ENCODE results near the gene DCDC2C.

DCDC2C gene

GRCh38 chr2:3838348-3838747, 135.0 kb downstream of the DCDC2C start:
- DNase-seq (ENCODE audit: low read depth) = no peak

- no peak for DNase-seq (ENCODE audit: low read depth)
Observed at GRCh38 chr2:3839476-3839875, 136.1 kb downstream of the DCDC2C start.

DNA sequence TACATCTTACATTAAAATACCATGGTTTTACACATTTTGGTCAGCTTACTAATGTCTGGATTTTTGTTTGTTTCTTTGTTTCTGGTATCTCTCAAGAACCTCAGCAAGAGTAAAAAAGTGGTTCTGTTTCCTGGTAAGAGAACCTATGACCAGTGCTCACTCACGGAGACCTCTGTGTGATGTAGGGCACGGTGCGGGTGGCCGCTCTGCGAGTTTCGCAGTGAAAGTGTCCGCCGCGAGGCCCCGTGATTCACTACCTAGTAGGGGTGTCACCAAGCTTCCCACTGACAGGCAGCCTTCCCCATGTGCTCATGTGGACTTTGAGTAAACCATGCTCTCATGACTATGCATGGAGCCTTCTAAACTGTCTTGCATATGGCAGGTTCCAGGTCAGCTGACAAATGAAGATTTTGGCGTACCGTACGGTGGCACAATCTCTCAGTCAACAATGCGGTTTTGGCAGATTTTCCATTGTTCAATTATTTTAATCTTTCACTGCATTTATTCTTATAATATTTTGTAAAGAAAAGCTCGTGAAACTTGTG, 137.3 kb downstream of the DCDC2C start:
- DNase-seq (ENCODE audit: low read depth) = no peak

GRCh38 chr2:3847397-3848052, 144.2 kb downstream of the DCDC2C start:
- DNase-seq (ENCODE audit: low read depth) = no peak

DNA sequence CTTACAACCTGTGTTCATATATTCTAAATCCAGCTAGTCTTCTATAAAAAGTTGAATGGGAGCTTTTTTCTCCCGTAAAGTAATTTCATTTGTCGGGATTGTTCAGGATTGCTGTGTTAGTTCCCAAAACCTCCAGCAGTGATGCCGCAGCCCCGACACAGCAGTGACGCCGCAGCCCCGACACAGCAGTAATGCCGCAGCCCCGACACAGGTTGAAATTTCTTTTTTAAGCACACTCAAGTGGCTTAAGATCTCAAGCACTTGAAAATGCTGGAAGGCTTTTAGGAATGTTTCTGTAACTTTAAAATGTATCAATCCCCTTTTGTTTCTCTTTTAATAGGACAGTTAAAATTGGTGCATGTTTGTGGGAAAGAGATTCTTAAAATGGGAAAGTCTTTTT, 145.4 kb downstream of the DCDC2C start:
- no peak for DNase-seq (ENCODE audit: low read depth)

DNA sequence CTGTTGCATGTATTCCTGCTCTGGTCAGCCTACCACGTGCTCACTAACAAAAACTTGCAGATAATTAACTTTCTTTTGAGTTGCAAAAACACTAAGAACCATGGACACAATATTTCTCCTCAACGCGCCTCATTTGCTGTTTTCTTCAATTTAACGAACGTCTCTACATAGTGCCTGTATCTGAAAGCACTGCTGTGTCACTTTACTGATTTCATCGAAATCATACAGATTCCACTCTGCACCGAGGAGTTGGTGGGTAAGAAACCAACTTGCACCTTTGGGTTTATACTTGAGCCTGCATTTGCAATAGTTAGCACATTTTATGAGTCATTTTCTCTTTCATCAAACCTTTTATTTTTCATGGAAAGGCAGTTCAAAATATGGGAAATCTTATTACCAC, 145.8 kb downstream of the DCDC2C start:
- no peak for DNase-seq (ENCODE audit: low read depth)

GRCh38 chr2:3857576-3857975, 154.2 kb downstream of the DCDC2C start:
- no peak for DNase-seq (ENCODE audit: low read depth)

DNA sequence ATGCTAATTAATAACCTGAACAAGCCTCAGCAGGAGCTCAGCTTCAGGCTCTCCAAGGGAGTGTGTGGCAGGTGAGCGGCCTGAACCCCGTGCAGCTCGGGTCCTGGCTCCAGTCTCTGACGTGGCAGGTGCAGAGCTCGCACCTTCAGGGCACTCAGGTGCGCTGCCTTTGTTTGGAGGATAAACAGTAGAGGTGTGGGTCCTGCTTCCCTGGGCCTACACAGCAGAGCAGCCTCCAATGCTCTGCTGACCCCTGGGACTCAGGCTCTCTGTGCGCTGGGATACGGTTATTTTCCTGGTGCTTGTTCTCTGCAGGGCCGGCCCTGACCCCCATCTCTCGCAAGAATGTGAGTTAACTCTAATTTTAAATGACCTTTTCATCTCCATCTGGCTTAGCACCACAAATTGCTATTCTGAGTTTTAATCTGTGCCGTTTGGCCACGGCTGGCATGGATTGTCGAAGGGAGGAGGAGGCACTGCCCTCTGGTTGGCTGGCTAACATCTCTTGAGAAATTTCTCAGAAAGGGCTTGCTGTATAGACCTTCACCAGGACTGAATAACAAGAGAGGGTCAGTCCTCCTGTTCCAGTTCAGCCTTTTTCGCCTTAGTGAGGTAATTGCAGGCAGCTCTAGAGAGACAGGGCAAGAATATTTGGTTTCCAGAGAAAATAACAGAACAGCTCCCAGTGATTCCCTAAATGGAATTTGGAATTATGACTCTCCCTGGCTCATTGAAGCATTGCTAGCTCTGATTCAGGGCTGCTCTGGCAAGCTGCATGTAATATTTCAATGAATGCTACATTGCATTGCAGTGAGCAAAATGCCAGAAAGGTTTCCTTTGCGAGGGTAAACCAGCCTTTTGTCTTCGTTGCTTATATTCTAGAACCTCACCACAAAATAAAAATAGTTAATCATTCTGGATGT, 161.8 kb downstream of the DCDC2C start:
- no peak for DNase-seq (ENCODE audit: low read depth)

DNA sequence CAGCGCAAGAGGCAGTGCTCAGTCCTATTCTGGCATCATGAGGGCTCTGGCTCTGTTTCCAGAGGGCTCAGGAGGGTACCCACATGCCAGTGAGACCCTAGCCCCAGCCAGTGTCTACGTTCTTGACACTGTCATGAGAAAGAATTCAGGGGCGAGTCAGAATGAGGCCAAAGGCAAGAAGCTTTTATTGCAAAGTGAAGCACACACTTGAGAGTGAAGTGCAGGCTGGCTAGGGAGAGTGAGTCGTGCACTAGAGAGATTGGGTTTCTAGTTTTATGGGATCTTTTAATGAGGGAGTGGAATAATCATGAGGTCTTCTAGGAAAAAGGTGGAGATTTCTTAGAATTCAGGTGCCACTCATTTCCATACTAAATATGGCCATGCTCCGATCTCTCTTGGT, 164.1 kb downstream of the DCDC2C start:
- no peak for DNase-seq (ENCODE audit: low read depth)

DNA sequence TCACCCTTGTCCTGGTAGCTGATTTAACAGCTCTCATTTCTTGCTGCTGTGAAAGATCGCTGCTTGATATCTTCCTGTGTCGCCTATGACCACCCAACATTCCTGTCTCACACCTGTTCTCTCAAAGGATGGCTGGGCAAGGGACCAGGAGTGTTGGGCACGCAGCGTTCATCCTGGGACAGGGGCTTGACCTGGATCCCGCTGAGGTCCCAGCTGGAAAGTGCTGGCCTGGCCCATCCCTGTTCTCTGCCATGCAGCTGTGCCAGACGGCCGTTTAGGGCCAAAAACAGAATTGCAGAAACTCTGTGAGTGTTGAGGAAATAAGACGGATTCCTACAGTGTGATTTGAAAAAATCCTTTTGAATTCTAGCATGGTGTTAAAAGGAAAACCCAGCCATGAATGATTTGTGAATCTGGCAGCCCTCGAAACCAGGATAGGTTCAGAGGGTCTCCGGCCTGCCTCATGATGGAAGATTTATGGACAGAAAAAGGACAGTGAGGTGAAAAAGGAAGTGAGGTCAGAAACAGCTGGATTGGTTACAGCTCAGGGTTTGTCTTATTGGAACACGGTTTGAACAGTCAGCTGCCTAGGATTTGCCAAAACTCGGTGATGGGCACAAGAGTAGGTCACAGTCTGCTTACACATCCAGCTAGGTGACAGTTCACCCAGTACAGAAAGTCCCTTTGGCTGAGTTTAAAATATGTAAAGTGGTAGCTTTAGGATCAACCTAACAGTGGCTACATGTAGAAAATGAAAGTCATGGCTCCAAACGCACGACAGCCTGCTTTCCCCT, 164.8 kb downstream of the DCDC2C start:
- no peak for DNase-seq (ENCODE audit: low read depth)

DNA sequence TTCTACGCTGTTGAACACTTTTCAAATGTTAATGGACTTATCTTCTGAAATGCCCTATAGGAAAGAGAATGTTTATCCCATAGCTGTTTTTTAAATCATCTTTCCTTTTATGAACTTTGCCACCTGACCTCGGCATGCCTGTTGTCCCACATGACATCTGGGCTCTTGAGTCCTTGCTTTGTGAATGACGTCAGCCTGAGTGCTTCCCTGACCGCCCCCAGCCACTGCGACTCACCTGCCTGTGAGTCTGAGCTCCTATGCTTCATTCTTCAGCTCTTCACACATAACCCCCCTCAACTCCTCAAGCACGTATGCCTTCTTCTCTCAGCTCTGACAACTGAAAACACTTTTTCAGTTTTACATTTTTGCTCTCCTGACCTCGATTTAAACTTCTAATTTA, 166.8 kb downstream of the DCDC2C start:
- DNase-seq (ENCODE audit: low read depth) = no peak

GRCh38 chr2:3871002-3871401, 167.6 kb downstream of the DCDC2C start:
- no peak for DNase-seq (ENCODE audit: low read depth)

- no peak for DNase-seq (ENCODE audit: low read depth)
Observed at GRCh38 chr2:3872451-3872850, 169.1 kb downstream of the DCDC2C start.

DNA sequence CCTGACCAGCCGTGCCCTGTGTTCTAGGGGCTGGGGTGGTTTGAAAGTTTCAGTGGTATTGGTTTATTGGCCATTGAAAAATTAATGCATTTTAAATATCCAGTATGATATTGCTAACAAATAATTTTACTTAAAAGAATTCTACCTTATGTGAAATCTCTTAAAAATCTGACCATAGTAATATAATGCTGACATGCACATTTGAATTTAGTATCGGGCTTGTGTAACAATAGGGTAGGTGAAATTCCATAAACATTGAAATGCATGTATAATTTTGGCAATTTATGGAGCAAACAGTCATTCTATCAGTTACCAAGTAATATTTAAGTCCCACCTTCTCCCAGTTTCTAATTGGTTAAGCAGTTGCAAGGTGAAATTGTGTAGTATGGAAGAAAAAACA, 170.5 kb downstream of the DCDC2C start:
- DNase-seq (ENCODE audit: low read depth) = no peak

DNA sequence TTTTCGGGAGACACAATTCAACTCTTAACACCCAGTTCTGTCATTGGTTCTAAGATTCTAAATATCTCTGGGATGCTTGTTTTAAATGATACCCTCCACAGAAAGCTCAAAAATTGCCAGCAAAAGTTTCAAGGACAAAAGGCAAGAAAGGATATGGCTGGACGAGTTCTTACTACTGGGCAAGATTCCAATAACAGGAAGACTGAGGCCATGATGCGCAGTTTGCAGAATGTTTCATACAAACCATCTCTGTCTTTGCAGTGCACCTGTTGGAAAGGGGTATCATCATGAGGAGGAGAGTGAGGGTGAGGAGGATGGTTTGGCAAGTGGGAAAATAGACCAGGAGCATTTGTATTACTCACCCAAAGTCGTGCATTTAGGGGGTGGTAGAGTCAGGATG, 172.8 kb downstream of the DCDC2C start:
- no peak for DNase-seq (ENCODE audit: low read depth)

DNA sequence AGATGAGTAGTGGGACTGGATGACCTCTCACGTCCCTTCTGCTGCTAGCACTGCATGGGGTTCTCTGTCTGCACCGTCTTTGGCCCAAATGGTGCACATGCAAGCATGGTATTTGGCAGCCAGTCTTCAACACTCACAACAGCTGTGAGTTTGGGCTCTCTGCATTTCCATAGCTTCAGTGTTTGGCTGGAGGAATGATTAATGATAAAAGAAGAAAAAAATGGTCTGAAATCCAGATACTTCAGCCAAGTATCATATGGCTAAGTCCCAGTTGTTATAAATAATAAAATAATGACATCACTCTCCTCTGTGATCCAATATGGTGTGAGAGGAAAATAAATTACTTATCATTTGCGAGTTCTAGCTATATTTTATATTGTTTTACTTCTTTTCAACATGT, 173.3 kb downstream of the DCDC2C start:
- no peak for DNase-seq (ENCODE audit: low read depth)

DNA sequence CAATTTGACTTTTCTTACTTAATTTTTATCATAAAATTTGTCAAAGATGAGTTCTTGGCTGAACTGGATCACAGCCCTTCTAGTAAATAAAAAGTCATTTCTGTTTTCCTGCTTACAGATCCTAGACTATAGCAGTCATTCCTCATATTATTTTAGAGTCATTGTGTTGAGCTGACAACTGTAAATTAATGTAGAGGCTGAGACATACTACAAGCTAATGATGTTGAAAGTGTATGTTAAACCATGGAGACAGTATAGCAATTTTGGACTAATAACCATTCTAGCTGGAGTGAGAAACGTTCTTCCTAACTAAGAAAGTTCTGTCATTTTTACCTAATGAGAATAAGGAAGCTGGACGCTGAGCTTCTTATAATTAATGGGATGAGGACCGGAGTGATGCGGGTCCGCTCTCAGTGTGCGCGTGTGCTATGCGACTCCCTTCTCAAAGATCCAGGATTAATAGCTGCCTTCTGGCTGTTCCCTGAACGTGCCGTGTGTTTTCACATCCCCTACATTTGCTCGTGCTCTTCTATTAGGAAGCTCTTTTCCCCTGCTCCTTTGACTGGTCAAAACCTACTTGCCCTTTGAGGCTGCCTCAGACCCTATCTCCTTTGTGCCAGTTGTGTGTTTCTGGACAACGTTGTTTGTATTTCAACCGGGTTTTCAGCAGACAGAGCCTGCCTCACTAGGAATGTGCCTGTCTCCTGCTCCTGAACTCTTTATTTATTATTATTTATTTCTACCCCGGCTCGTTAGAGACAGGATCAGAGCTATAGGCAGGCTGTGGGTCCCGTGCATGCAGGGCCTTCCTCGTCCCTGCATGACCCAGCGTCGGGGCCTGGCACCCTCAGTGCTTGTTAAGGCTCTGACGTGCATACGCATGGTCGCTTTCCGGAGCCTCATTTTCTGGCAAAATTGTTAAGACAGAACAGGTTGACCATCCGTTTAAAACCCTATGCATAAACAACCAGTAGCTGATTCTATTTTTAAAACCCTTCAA, 182.6 kb downstream of the DCDC2C start:
- DNase-seq (ENCODE audit: low read depth) = no peak

DNA sequence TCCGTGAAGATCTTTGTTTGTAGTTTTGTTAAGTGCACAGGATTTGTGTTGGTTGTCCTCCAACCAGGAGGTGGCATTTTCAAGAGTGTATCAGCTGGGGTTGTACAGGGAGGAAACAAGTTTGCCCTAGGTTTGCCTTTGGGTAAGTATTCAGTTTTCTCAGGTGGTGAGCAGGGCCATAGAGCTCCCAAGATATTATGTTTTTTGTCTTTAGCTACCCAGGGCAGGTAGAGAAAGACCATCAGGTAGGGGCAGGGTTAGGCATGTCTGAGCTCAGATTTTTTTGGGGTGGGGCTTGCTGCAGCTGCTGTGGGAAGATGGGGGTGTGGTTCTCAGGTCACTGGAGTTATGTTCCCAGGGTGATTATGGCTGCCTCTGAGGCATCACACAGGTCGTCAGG, 191.6 kb downstream of the DCDC2C start:
- DNase-seq (ENCODE audit: low read depth) = no peak

All from T-helper 22 cell (primary cell).